ENCODE measurements around the gene TNFRSF19.

The TNFRSF19 gene

DNA sequence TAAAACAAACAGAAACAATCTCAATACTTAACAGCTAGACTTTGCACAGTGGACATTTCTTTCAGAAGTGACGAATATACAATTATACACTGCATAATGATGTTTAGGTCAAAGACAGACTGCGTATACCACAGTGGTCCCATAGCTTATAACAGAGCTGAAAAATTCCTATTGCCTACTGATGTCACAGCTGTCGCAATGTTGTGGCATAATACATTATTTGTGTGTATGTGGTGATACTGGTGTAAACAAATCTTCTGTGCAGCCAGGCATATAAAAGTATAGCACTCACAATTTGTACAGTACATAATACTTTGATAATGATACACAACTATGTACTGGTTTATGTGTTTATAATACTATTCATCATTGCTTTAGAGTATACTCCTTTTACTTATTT, 116.7 kb downstream of the TNFRSF19 start:
- no peak for DNase-seq (ENCODE audit: low read depth)

DNA sequence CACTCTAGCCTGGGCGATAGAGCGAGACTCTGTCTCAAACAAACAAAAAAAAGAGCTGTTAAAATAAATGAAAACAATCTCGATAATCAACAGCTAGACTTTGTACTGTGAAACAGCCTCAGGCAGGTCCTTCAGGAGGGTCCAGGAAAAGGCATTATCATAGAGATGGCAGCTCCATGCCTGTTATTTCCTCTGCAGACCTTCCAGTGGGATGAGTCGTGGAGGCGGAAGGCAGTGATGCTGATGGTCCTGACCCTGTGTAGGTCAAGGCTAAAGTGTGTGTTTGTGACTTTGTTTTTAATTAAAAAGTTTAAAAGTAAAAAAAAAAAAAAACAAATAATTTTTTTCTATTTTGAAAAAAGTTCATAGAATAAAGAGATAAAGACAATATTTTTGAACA, 117.4 kb downstream of the TNFRSF19 start:
- DNase-seq (ENCODE audit: low read depth): no peak

DNA sequence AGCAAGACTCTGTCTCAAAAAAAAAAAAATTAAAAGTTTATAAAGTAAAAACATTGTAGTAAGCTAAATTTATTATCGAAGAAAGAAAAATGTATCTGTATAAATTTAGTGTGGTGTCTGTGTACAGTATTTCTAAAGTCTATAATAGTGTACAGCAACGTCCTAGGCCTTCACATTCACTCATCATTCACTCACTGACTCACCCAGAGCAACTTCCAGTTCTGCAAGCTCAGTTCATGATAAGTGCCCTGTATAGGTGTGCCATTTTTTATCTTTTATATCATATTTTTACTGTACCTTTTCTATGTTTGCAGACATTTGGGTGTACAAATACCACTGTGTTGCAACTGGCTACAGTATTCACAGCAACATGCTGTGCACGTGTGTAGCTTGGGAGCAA, 118.1 kb downstream of the TNFRSF19 start:
- no peak for DNase-seq (ENCODE audit: low read depth)

DNA sequence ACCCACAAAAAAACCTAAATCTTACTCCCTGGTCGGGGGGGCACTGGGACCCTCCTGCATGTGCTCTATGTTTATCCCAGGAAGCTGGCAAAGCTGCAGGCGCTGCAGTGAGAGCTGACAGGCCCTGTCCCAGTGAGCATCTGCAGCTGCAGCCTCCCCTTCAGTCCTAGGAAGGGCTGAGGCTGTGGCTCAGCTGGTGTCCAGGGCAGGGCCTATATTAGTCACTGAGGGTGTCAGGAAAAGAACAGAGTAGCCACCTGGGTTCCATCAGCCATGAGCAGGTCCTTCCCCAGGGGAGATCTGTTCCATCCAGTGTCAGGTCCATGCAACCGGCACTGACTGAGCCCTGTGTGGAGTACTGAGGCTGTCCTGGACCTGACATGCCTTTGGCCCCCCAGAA, 120.5 kb downstream of the TNFRSF19 start:
- no peak for DNase-seq (ENCODE audit: low read depth)

DNA sequence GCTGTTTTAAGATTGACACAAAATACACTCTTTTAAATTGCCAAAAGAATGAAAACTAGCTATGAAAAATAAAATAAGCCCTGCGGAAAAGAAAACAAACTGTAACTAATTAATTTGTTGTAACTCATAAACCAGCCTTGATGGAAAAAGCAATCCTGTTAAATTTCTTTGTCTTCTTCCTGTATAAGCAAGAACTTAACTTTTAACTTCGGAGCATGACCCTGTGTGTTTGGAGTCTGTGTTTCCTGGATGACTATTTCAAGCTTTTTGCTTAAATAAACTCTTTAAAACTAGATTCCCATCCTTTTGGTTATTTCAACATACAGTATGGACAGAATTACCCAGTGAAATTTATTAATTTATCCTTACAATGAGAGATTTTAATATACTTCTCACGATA, 122.6 kb downstream of the TNFRSF19 start:
- DNase-seq (ENCODE audit: low read depth): no peak

- DNase-seq (ENCODE audit: low read depth): no peak
Measured at GRCh38 chr13:23695196-23695595, 125.0 kb downstream of the TNFRSF19 start.

- no peak for DNase-seq (ENCODE audit: low read depth)
Measured at GRCh38 chr13:23695711-23696464, 125.7 kb downstream of the TNFRSF19 start.

- DNase-seq (ENCODE audit: low read depth): no peak
Measured at GRCh38 chr13:23696610-23697009, 126.4 kb downstream of the TNFRSF19 start.

GRCh38 chr13:23697772-23698313, 127.6 kb downstream of the TNFRSF19 start:
- no peak for DNase-seq (ENCODE audit: low read depth)

DNA sequence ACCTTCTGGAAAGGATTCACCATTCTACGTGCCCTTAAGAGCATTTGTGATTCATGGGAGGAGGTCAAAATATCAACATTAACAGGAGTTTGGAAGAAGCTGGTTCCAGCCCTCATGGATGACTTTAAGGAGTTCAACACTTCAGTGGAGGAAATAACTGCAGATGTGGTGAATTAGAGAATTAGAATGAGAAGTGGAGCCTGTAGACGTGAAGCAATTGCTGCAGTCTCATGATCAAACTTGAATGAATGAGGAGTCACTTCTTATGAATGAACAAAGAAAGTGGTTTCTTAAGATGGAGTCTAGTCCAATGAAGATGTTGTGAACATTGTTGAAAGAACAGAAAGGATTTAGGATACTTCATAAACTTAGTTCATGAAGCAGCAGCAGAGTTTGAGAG, 129.1 kb downstream of the TNFRSF19 start:
- no peak for DNase-seq (ENCODE audit: low read depth)

GRCh38 chr13:23701186-23701585, 131.0 kb downstream of the TNFRSF19 start:
- DNase-seq (ENCODE audit: low read depth): no peak

- DNase-seq (ENCODE audit: low read depth): peak; percentile 97
Measured at GRCh38 chr13:23701636-23702035, 131.4 kb downstream of the TNFRSF19 start.

DNA sequence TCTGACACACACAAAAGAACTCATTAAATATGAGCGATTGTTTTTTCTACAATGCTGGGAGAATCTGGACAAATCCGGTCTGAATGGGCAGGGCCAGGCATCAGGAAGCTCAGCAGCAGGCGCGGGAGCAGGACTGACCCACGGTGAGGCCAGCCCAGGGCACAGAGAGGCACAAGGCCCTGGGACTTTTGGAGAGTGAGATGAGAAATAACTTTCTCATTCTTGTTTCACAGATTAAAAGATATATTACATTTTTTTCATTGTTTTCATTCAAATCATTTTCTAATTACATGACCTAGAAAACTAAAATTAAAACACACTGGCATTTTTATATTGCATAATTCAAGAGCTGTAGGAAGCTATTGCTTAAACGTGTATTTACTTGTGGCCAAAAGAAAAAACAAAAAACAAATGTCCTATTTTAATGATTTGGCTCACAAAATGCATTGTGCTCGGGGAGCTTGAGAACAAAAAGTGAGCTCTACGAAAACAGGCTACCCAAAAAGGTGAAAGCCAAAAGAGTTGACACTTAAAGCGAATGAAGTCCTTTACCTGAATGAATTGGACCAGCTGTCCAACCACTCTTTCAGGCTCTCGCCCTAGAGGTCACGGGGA, 133.1 kb downstream of the TNFRSF19 start:
- peak; percentile 77 for DNase-seq (ENCODE audit: low read depth)

- DNase-seq (ENCODE audit: low read depth): no peak
Measured at GRCh38 chr13:23705583-23705982, 135.4 kb downstream of the TNFRSF19 start.

- no peak for DNase-seq (ENCODE audit: low read depth)
Measured at GRCh38 chr13:23707674-23708073, 137.5 kb downstream of the TNFRSF19 start.

DNA sequence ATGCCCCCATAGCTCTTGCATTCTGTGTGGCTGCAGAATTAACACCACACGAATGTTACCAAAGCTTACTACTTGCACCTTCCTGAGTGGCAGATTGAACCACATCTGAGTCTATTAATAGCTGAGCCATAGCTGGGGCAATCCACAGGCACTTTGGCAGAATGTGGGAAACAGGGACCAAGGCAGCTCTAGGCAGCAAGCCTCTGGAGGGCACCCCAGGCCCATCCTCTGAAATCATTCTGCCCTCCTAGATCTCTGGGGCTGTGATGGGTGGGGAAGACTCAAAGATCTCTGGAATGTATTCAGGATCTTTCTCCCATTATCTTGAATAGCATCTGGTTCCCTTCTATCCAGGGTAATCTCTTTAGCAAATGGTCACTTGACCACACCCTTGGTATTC, 139.3 kb downstream of the TNFRSF19 start:
- DNase-seq (ENCODE audit: low read depth): no peak

DNA sequence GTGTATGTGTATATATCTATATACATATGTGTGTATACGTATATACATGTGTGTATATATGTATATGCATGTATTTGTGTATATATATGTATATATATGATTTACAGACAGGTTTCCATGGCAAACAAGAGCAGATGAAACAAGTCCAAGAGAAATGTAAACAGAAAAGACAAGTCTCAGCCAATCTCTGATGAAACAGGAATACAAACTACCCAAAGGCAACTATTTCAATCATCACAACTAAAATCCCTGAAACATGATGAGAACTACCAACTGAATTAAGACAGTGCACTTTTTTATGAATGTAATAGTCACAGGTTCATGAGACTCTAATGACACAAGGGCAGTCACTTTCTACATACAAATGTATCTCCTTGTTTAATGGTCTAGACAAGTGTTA, 140.2 kb downstream of the TNFRSF19 start:
- no peak for DNase-seq (ENCODE audit: low read depth)

GRCh38 chr13:23711355-23711754, 141.1 kb downstream of the TNFRSF19 start:
- DNase-seq (ENCODE audit: low read depth): no peak

- no peak for DNase-seq (ENCODE audit: low read depth)
Measured at GRCh38 chr13:23714672-23715071, 144.5 kb downstream of the TNFRSF19 start.

- no peak for DNase-seq (ENCODE audit: low read depth)
Measured at GRCh38 chr13:23715092-23715761, 145.0 kb downstream of the TNFRSF19 start.

DNA sequence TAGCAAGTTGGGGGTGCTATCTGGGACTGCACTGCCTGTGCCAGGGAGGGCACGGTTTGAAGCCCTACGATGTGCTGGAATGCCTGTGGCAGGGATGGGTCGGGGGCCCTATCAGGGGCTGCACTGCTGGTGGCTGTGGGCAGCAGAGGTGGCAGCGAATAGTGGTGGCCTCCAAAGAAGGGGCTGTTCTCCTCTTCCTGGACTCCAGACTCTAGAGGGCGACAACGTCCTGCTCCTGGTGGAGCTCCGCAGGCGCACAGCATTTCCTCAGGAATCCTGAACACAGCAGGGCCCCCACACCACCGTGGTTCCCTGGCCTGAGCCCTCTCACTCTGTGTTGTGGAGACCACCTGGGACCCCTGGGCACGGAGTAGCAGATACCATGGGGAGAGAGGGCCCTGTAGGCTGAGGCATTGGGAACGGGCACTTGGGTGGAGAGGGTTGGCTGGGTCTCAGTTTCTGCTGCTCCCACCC, 145.6 kb downstream of the TNFRSF19 start:
- no peak for DNase-seq (ENCODE audit: low read depth)

GRCh38 chr13:23716401-23716800, 146.2 kb downstream of the TNFRSF19 start:
- DNase-seq (ENCODE audit: low read depth): no peak

DNA sequence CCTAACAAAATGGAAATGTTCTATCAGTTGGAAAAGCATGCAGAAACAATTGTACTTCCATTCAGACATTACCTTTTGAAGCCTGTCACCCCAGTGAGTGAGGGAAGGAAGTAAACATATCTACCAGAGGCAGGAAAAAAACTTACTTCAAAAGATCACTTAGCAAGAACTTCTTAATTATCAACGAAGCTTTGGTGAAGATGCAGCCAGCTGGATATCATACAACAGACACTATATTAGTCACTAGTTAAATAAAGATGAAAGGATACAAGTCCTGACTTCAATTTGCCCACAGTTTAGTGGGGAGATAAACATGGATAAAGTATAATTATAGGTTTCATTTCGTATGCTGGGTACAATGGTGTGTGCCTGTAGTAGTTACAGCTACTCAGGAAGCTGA, 148.8 kb downstream of the TNFRSF19 start:
- no peak for DNase-seq (ENCODE audit: low read depth)

Measured in GM04503 (cell line).